ENCODE results near the gene LUZP4. TPM values are rescaled to one million over a fixed set of nuclear protein-coding genes. Genes with fewer than 3 reads are reported as not detected.
A peak's percentile ranks its signal among the peaks of the same experiment; 100 is the strongest.

LUZP4 gene
- total and polyA plus RNA-seq, 8 donors, result not detected

DNA sequence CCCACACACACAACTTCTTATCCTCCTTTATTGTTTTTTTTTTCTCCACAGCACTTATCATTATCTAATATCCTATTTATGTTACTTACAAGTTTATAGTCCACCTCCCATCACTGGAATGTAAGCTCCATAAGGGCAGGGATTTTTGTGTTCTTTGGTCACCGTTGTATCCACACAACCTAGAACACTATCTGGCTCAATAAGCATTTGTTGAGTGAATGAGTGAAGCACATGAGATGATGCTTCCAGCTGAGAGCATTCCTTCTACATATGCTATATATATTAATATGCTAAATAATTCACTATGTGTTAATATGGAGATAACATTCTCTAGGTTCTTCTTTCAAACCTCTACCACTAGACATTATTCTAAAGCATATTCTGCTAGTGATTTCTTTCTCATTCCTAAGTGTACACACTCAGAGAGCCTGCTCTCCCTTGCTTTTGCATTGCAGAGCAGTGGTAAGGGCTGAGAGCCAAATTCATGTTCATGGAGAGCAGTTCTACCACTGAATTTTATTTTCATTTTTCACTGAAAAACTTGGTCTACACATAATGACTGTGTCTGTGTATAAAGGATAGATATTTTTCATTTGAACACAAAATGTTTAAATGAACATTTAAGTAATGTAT is 20.3 kb upstream of the LUZP4 start:
- H3K4me3 ChIP-seq, result no peak overlapping the region
- H3K36me3 ChIP-seq, result no peaks in the 10 kb centered on the region
- no peak overlapping the region for H3K27ac ChIP-seq
- no peak for ATAC-seq
- intact Hi-C loops (cut with DNase I), result no loop called here
- H3K4me1 ChIP-seq, result no peaks in the 10 kb centered on the region
- no peaks in the 10 kb centered on the region for H3K9me3 ChIP-seq
- DNase-seq, result no peak
- TF ChIP-seq CTCF (IDR thresholded peaks at IDR 0.05), result no peak
- H3K27me3 ChIP-seq, result peaks cover 0 to 12% of the 10 kb centered on the region in 2 donors

DNA sequence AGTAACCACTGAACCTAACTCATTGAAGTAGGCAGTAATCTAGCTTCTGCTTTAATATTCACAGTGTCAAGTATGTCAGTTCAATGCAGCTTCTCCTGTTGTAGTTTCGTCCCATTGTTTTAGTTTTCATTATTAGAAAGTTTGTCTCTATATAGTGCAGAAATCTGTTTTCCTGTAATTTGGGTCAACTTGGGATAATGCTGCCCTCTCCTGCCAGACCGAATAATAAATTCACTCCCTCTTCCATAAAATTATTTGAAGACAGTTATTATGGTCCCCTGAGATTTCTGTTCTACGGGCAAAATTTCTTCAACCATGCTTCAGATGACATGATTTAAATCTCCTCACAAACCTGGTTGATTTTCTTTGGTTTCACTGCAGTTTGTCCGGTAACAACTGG is 4.6 kb upstream of the LUZP4 start:
- Histone ChIP-seq H3K4me3 (no peak overlapping the region), H3K36me3 (no peaks in the 10 kb centered on the region), H3K27ac (no peak overlapping the region), H3K4me1 (no peaks in the 10 kb centered on the region), H3K27me3 (peaks cover 0 to 7% of the 10 kb centered on the region in 2 donors), H3K9me3 (no peaks in the 10 kb centered on the region)
- ATAC-seq (no peak), DNase-seq (peak in 1 of 4 donors; percentile 8)
- peak in 1 of 2 donors; percentile 13 for TF ChIP-seq CTCF (IDR thresholded peaks at IDR 0.05)
- intact Hi-C loops (cut with DNase I), result no loop called here

- ATAC-seq, result no peak
- TF ChIP-seq CTCF (IDR thresholded peaks at IDR 0.05), result no peak
- no peak for DNase-seq
- Histone ChIP-seq H3K27ac (no peak overlapping the region), H3K9me3 (no peaks in the 10 kb centered on the region), H3K4me3 (no peak overlapping the region), H3K36me3 (no peaks in the 10 kb centered on the region), H3K27me3 (peaks cover 0 to 13% of the 10 kb centered on the region in 2 donors), H3K4me1 (no peaks in the 10 kb centered on the region)
- intact Hi-C loops (cut with DNase I), result no loop called here
Observed at GRCh38 chrX:115297189-115297588, 7.7 kb downstream of the LUZP4 start.

GRCh38 chrX:115311139-115311538 is 21.6 kb downstream of the LUZP4 start:
- H3K27ac ChIP-seq, result no peak overlapping the region
- no peak overlapping the region for H3K4me3 ChIP-seq
- ATAC-seq (no peak), DNase-seq (no peak)
- peaks cover 0 to 15% of the 10 kb centered on the region in 2 donors for H3K27me3 ChIP-seq
- H3K9me3 ChIP-seq, result no peaks in the 10 kb centered on the region
- intact Hi-C loops (cut with DNase I), result no loop called here
- no peak for TF ChIP-seq CTCF (IDR thresholded peaks at IDR 0.05)
- H3K36me3 ChIP-seq, result no peaks in the 10 kb centered on the region
- no peaks in the 10 kb centered on the region for H3K4me1 ChIP-seq

GRCh38 chrX:115311601-115312001 is 22.1 kb downstream of the LUZP4 start:
- intact Hi-C loops (cut with DNase I), result no loop called here
- H3K27ac ChIP-seq, result no peak overlapping the region
- DNase-seq, result no peak
- no peaks in the 10 kb centered on the region for H3K9me3 ChIP-seq
- H3K4me3 ChIP-seq, result no peak overlapping the region
- ATAC-seq, result no peak
- no peaks in the 10 kb centered on the region for H3K4me1 ChIP-seq
- no peaks in the 10 kb centered on the region for H3K36me3 ChIP-seq
- TF ChIP-seq CTCF (IDR thresholded peaks at IDR 0.05), result no peak
- peaks cover 0 to 15% of the 10 kb centered on the region in 2 donors for H3K27me3 ChIP-seq
